WTC11 (cell line): ENCODE measurements around the gene RNF17. TPM values are rescaled to one million over a fixed set of nuclear protein-coding genes. Genes with fewer than 3 reads are reported as not detected.

Experiments used
- ATAC-seq: fragments of 200-7000 bp; cut with Tn5 transposase; 2 replicates; pipeline ENCODE4 v1.10.0; 2021; ENCODE audit warnings: mild to moderate bottlenecking, moderate library complexity
- CTCF ChIA-PET: fragments of 300-600 bp; sonication (Branson Sonifier 250); formaldehyde crosslinking; loops from one replicate; lab custom pipeline; 2021; ENCODE audit warnings: antibody characterized with exemption; lab: Charles Lee
- POLR2A ChIA-PET: fragments of 350-600 bp; sonication (Branson Sonifier 250); formaldehyde crosslinking; loops from one replicate; lab custom pipeline; 2021; ENCODE audit warnings: antibody characterized with exemption; lab: Charles Lee
- DNase-seq: peaks from one replicate; pipeline ENCODE4 v3.0.0; 2021; ENCODE audit warnings: low spot score
- H3K27ac Mint-ChIP-seq: 2 replicates; pipeline ENCODE4 v1.8.0; 2021; ENCODE audit warnings: mixed read lengths
- H3K27me3 Mint-ChIP-seq: 2 replicates; pipeline ENCODE4 v1.8.0; 2021; ENCODE audit warnings: low read depth, mild to moderate bottlenecking, moderate library complexity, mixed read lengths
- H3K36me3 Mint-ChIP-seq: 2 replicates; pipeline ENCODE4 v1.8.0; 2021; ENCODE audit warnings: mixed read lengths
- H3K4me1 Mint-ChIP-seq: 2 replicates; pipeline ENCODE4 v1.8.0; 2022; ENCODE audit warnings: mixed read lengths
- H3K4me3 Mint-ChIP-seq: 2 replicates; pipeline ENCODE4 v1.8.0; 2021; ENCODE audit warnings: mild to moderate bottlenecking, moderate library complexity, mixed read lengths
- H3K9me3 Mint-ChIP-seq: 2 replicates; pipeline ENCODE4 v1.8.0; 2021; ENCODE audit warnings: mixed read lengths
- FOXK1 ChIP-seq: sonication (generic); formaldehyde crosslinking; IDR thresholded peaks from 2 replicates; pipeline ENCODE4 v1.8.0; 2022; ENCODE audit warnings: mild to moderate bottlenecking, moderate library complexity, missing genetic modification reagents
- FOXP4 ChIP-seq: sonication (generic); formaldehyde crosslinking; IDR thresholded peaks from 2 replicates; pipeline ENCODE4 v1.8.0; 2022; ENCODE audit warnings: mild to moderate bottlenecking, missing genetic modification reagents
- GTF2I ChIP-seq: fragments of 250-450 bp; sonication (Bioruptor Pico); conservative IDR thresholded peaks from 2 replicates; pipeline ENCODE4 v1.4.0; 2021; ENCODE audit warnings: mild to moderate bottlenecking
- IRF2 ChIP-seq: sonication (generic); formaldehyde crosslinking; IDR thresholded peaks from 2 replicates; pipeline ENCODE4 v1.8.0; 2022; ENCODE audit warnings: low read depth, missing genetic modification reagents, borderline replicate concordance
- KAT7 ChIP-seq: sonication (generic); formaldehyde crosslinking; IDR thresholded peaks from 2 replicates; pipeline ENCODE4 v1.8.1; 2023; ENCODE audit warnings: missing genetic modification reagents, mild to moderate bottlenecking, borderline replicate concordance
- NFE2L1 ChIP-seq: sonication (generic); formaldehyde crosslinking; IDR thresholded peaks from 2 replicates; pipeline ENCODE4 v1.8.1; 2023; ENCODE audit warnings: missing genetic modification reagents
- RELA ChIP-seq: sonication (generic); formaldehyde crosslinking; IDR thresholded peaks from 2 replicates; pipeline ENCODE4 v1.8.1; 2022; ENCODE audit warnings: missing genetic modification reagents, mild to moderate bottlenecking, borderline replicate concordance
- SP1 ChIP-seq: sonication (generic); formaldehyde crosslinking; conservative IDR thresholded peaks from 2 replicates; pipeline ENCODE4 v1.8.1; 2022; ENCODE audit warnings: missing genetic modification reagents
- TCF7 ChIP-seq: sonication (generic); formaldehyde crosslinking; IDR thresholded peaks from 2 replicates; pipeline ENCODE4 v1.8.0; 2022; ENCODE audit warnings: mild to moderate bottlenecking, low read depth, missing genetic modification reagents, moderate library complexity
- TEAD4 ChIP-seq: sonication (generic); formaldehyde crosslinking; IDR thresholded peaks from 2 replicates; pipeline ENCODE4 v1.8.0; 2022; ENCODE audit warnings: mild to moderate bottlenecking, missing genetic modification reagents
- ZBTB43 ChIP-seq: sonication (generic); formaldehyde crosslinking; IDR thresholded peaks from 2 replicates; pipeline ENCODE4 v1.8.1; 2023; ENCODE audit warnings: mild to moderate bottlenecking, missing genetic modification reagents
- ZNF396 ChIP-seq: fragments of 250-450 bp; sonication (Bioruptor Pico); IDR thresholded peaks from 2 replicates; pipeline ENCODE4 v1.8.0; 2021; ENCODE audit warnings: mild to moderate bottlenecking, moderate library complexity, borderline replicate concordance
- ZNF512 ChIP-seq: sonication (generic); formaldehyde crosslinking; IDR thresholded peaks from 2 replicates; pipeline ENCODE4 v1.8.1; 2022; ENCODE audit warnings: missing genetic modification reagents, borderline replicate concordance
- ZSCAN18 ChIP-seq: fragments of 250-450 bp; sonication (Bioruptor Pico); IDR thresholded peaks from 2 replicates; pipeline ENCODE4 v2.1.2; 2022; ENCODE audit warnings: mild to moderate bottlenecking, moderate library complexity
- total RNA-seq: library from RNA; stranded (reverse); gene quantifications from 3 replicates; pipeline ENCODE4 v1.2.3, GENCODE V29; 2021
- TF ChIP-seq, protein P1 (sequence below): fragments of 250-450 bp; sonication (Bioruptor Pico); IDR thresholded peaks from 2 replicates; pipeline ENCODE4 v1.8.0; 2021; ENCODE audit warnings: mild to moderate bottlenecking
- TF ChIP-seq, protein P2 (sequence below): sonication (generic); formaldehyde crosslinking; IDR thresholded peaks from 2 replicates; pipeline ENCODE4 v1.8.1; 2023; ENCODE audit warnings: mild to moderate bottlenecking, missing genetic modification reagents, moderate library complexity
- TF ChIP-seq, protein P3 (sequence below): sonication (generic); formaldehyde crosslinking; IDR thresholded peaks from 2 replicates; pipeline ENCODE4 v1.8.1; 2022; ENCODE audit warnings: low read depth, missing genetic modification reagents, borderline replicate concordance

The RNF17 gene
- total RNA-seq, 1 experiment from 2014 or later: not detected

- peaks cover 42% of the 10 kb centered on the region for H3K27me3 Mint-ChIP-seq
- no peaks in the 10 kb centered on the region for H3K9me3 Mint-ChIP-seq
- peaks cover 10% of the 10 kb centered on the region for H3K4me1 Mint-ChIP-seq
- no peak for ATAC-seq
- no peaks in the 10 kb centered on the region for H3K36me3 Mint-ChIP-seq
- ChIA-PET CTCF (interaction anchor here (0.6 to 4.3 kb wide), 4 partner anchors 48 to 321 kb away, joined by 3 to 20 read pairs (median 10); partner anchors contain the start of gene ATP12A), POLR2A (no interaction called here)
- no peak overlapping the region for H3K4me3 Mint-ChIP-seq
- no peak for TF ChIP-seq ZNF396 (CRISPR knock-in tag)
- TF ChIP-seq FOXP4: no peak
- TF ChIP-seq KAT7 (CRISPR knock-in tag): no peak
- no peak for TF ChIP-seq ZBTB43 (CRISPR knock-in tag)
- TF ChIP-seq RELA (CRISPR knock-in tag): no peak
- TF ChIP-seq, protein P1, sequence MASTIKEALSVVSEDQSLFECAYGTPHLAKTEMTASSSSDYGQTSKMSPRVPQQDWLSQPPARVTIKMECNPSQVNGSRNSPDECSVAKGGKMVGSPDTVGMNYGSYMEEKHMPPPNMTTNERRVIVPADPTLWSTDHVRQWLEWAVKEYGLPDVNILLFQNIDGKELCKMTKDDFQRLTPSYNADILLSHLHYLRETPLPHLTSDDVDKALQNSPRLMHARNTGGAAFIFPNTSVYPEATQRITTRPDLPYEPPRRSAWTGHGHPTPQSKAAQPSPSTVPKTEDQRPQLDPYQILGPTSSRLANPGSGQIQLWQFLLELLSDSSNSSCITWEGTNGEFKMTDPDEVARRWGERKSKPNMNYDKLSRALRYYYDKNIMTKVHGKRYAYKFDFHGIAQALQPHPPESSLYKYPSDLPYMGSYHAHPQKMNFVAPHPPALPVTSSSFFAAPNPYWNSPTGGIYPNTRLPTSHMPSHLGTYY (CRISPR knock-in tag): no peak
- TF ChIP-seq, protein P2, sequence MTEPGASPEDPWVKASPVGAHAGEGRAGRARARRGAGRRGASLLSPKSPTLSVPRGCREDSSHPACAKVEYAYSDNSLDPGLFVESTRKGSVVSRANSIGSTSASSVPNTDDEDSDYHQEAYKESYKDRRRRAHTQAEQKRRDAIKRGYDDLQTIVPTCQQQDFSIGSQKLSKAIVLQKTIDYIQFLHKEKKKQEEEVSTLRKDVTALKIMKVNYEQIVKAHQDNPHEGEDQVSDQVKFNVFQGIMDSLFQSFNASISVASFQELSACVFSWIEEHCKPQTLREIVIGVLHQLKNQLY (CRISPR knock-in tag): no peak
- no peak for TF ChIP-seq SP1 (CRISPR knock-in tag)
- no peak for TF ChIP-seq NFE2L1 (CRISPR knock-in tag)
- TF ChIP-seq, protein P3, sequence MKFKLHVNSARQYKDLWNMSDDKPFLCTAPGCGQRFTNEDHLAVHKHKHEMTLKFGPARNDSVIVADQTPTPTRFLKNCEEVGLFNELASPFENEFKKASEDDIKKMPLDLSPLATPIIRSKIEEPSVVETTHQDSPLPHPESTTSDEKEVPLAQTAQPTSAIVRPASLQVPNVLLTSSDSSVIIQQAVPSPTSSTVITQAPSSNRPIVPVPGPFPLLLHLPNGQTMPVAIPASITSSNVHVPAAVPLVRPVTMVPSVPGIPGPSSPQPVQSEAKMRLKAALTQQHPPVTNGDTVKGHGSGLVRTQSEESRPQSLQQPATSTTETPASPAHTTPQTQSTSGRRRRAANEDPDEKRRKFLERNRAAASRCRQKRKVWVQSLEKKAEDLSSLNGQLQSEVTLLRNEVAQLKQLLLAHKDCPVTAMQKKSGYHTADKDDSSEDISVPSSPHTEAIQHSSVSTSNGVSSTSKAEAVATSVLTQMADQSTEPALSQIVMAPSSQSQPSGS: no peak
- no peak for TF ChIP-seq FOXK1 (CRISPR knock-in tag)
- no peak for TF ChIP-seq ZNF512 (CRISPR knock-in tag)
- TF ChIP-seq TCF7 (CRISPR knock-in tag): no peak
- TF ChIP-seq TEAD4: no peak
- no peak for TF ChIP-seq GTF2I (CRISPR knock-in tag)
- TF ChIP-seq ZSCAN18 (CRISPR knock-in tag): no peak
- TF ChIP-seq IRF2 (CRISPR knock-in tag): no peak
- no peak for DNase-seq
- no peak overlapping the region for H3K27ac Mint-ChIP-seq
Measured at GRCh38 chr13:24741791-24742190, 22.2 kb upstream of the RNF17 start.
